DND-41 (cell line): Measurements from ENCODE around the gene GPR160.

Experiments used
- ATAC-seq: fragments of 200-7000 bp; cut with Tn5 transposase; 3 replicates; pipeline ENCODE4 v1.9.1; 2021; ENCODE audit warnings: low read depth; ENCODE audit not compliant: insufficient read depth
- DNase-seq: peaks from one replicate; pipeline ENCODE4 v3.0.0-alpha.2; 2020
- H2AFZ ChIP-seq: 2 replicates; pipeline ENCODE4 v1.6.0; 2012; ENCODE audit warnings: low read depth, low read length
- H3K27ac ChIP-seq: 2 replicates; pipeline ENCODE4 v1.5.1; 2012; ENCODE audit warnings: low read length, inconsistent platforms
- H3K27me3 ChIP-seq: fragments of 200-600 bp; sonication (generic); 2 replicates; pipeline ENCODE4 v1.6.0; 2012; ENCODE audit warnings: low read length, mild to moderate bottlenecking, inconsistent platforms; ENCODE audit not compliant: insufficient read depth, poor library complexity
- H3K36me3 ChIP-seq: 2 replicates; pipeline ENCODE4 v1.5.1; 2012; ENCODE audit warnings: low read length, inconsistent platforms; ENCODE audit not compliant: insufficient read depth
- H3K4me1 ChIP-seq: 2 replicates; pipeline ENCODE4 v1.5.1; 2012; ENCODE audit warnings: mild to moderate bottlenecking, low read length; ENCODE audit not compliant: insufficient read depth
- H3K4me2 ChIP-seq: 2 replicates; pipeline ENCODE4 v1.6.0; 2012; ENCODE audit warnings: mild to moderate bottlenecking, moderate library complexity, low read length, inconsistent platforms; ENCODE audit not compliant: insufficient read depth
- H3K4me3 ChIP-seq, 2 experiments: fragments of 200-600 bp in 1 of 2; shearing (Covaris generic) in 1 of 2; 2 replicates each; pipeline ENCODE4 v1.5.1; 2012 to 2016; ENCODE audit warnings: inconsistent platforms in 2 of 2, low read length in 2 of 2, mild to moderate bottlenecking in 2 of 2, low read depth in 1 of 2, moderate library complexity in 1 of 2
- H3K79me2 ChIP-seq: 2 replicates; pipeline ENCODE4 v1.6.0; 2012; ENCODE audit warnings: low read length, inconsistent platforms; ENCODE audit not compliant: insufficient read depth
- H3K9ac ChIP-seq: 2 replicates; pipeline ENCODE4 v1.6.0; 2012; ENCODE audit warnings: low read depth, mild to moderate bottlenecking, inconsistent platforms, low read length, moderate library complexity
- H3K9me3 ChIP-seq: 2 replicates; pipeline ENCODE4 v1.5.1; 2012; ENCODE audit warnings: low read length, moderate library complexity, mild to moderate bottlenecking, inconsistent platforms; ENCODE audit not compliant: insufficient read depth, severe bottlenecking
- H4K20me1 ChIP-seq: 2 replicates; pipeline ENCODE4 v1.6.0; 2012; ENCODE audit warnings: low read length; ENCODE audit not compliant: insufficient read depth
- EZH2 ChIP-seq: IDR thresholded peaks from 3 replicates; pipeline ENCODE4 v1.6.1; 2012; ENCODE audit warnings: borderline replicate concordance, low read depth, mild to moderate bottlenecking, moderate library complexity, low read length, inconsistent platforms; ENCODE audit not compliant: severe bottlenecking
- TF ChIP-seq, protein P1 (sequence below): IDR thresholded peaks from 2 replicates; pipeline ENCODE4 v1.5.1; 2012; ENCODE audit warnings: borderline replicate concordance, low read length, moderate library complexity, mild to moderate bottlenecking; ENCODE audit not compliant: poor library complexity, severe bottlenecking; ENCODE audit errors: extremely low read depth

The GPR160 gene

DNA sequence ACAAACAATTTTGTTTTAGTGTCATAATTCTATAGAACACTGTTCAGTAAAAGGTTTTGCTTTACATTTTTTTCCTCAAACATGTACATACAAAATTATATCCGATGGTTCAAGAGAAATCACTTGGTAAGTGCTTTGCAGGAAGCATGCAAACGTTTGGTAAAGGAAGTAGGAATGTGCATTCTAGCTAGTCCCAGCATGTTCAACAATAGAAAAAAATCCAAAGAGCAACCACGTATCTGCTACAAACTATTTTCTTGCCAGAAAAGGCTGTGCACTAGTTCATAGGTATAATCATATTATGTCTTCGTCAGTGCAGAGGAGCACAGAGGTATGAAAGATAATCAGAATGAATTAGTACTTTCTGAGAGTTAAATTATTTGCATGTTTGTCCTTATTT is 58.0 kb downstream of the GPR160 start:
- no peaks in the 10 kb centered on the region for H3K9me3 ChIP-seq
- no peaks in the 10 kb centered on the region for H3K79me2 ChIP-seq
- no peak overlapping the region for H3K4me3 ChIP-seq
- H4K20me1 ChIP-seq, result no peaks in the 10 kb centered on the region
- no peaks in the 10 kb centered on the region for H3K27me3 ChIP-seq
- DNase-seq (no peak), ATAC-seq (no peak)
- no peak overlapping the region for H3K4me2 ChIP-seq
- TF ChIP-seq, protein P1, sequence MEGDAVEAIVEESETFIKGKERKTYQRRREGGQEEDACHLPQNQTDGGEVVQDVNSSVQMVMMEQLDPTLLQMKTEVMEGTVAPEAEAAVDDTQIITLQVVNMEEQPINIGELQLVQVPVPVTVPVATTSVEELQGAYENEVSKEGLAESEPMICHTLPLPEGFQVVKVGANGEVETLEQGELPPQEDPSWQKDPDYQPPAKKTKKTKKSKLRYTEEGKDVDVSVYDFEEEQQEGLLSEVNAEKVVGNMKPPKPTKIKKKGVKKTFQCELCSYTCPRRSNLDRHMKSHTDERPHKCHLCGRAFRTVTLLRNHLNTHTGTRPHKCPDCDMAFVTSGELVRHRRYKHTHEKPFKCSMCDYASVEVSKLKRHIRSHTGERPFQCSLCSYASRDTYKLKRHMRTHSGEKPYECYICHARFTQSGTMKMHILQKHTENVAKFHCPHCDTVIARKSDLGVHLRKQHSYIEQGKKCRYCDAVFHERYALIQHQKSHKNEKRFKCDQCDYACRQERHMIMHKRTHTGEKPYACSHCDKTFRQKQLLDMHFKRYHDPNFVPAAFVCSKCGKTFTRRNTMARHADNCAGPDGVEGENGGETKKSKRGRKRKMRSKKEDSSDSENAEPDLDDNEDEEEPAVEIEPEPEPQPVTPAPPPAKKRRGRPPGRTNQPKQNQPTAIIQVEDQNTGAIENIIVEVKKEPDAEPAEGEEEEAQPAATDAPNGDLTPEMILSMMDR, result no peak
- no peak for TF ChIP-seq EZH2
- no peak overlapping the region for H3K27ac ChIP-seq
- no peak overlapping the region for H2AFZ ChIP-seq
- H3K36me3 ChIP-seq, result peaks cover 96% of the 10 kb centered on the region
- no peaks in the 10 kb centered on the region for H3K4me1 ChIP-seq
- no peak overlapping the region for H3K9ac ChIP-seq

GRCh38 chr3:170096342-170096741 is 58.5 kb downstream of the GPR160 start:
- Histone ChIP-seq H4K20me1 (no peaks in the 10 kb centered on the region), H3K4me1 (no peaks in the 10 kb centered on the region), H2AFZ (no peak overlapping the region), H3K9me3 (no peaks in the 10 kb centered on the region), H3K27me3 (no peaks in the 10 kb centered on the region), H3K36me3 (peaks cover 96% of the 10 kb centered on the region), H3K4me2 (no peak overlapping the region), H3K27ac (no peak overlapping the region), H3K9ac (no peak overlapping the region), H3K4me3 (no peak overlapping the region), H3K79me2 (no peaks in the 10 kb centered on the region)
- no peak for TF ChIP-seq EZH2
- TF ChIP-seq, protein P1, result no peak
- ATAC-seq (no peak), DNase-seq (no peak)

DNA sequence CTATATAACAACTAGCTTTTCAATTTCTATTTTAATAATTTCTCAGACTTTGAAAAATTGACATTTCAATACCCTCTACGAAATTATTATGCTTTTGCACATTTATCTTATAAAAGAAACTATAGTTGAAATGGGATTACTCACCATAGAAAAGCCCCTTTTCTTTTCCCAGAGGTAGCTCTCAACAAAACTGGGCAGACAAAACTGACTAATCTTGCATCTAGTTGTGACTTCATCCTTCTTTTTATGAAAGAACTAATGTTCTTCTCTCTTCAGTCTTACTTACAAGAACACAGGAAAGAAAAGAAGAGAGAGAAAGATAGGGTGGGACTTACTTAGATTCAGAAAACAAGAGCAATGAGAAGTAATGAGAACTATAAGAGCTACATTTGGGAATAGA is 61.0 kb downstream of the GPR160 start:
- H3K27ac ChIP-seq, result no peak overlapping the region
- no peak for ATAC-seq

More for the DNA sequence above, 61.0 kb downstream of the GPR160 start:
- Histone ChIP-seq H4K20me1 (no peaks in the 10 kb centered on the region), H3K4me3 (no peak overlapping the region), H3K27me3 (no peaks in the 10 kb centered on the region), H3K4me1 (no peaks in the 10 kb centered on the region), H3K9me3 (no peaks in the 10 kb centered on the region), H2AFZ (no peak overlapping the region), H3K9ac (no peak overlapping the region), H3K4me2 (no peak overlapping the region), H3K36me3 (peaks cover 98% of the 10 kb centered on the region), H3K79me2 (no peaks in the 10 kb centered on the region)
- TF ChIP-seq, protein P1, result no peak
- no peak for TF ChIP-seq EZH2
- no peak for DNase-seq
